Body of pancreas (tissue), 4 donors: Measurements from ENCODE around the gene PPM1N.

Experiments
- CTCF ChIP-seq, 7 experiments: fragments of 450-650 bp in 4 of 7; fragments of 200-600 bp in 3 of 7; sonication (generic) in 3 of 7; IDR thresholded peaks; one replicate each; pipeline ENCODE4 v1.5.1; 2016 to 2019; ENCODE audit warnings: antibody characterized with exemption in 7 of 7
- POLR2A ChIP-seq, 3 donors: fragments of 450-650 bp; IDR thresholded peaks; one replicate each; pipeline ENCODE4 v1.6.1; 2016; ENCODE audit warnings: antibody characterized with exemption in 3 of 3, mild to moderate bottlenecking in 2 of 3

- TF ChIP-seq CTCF (IDR thresholded peaks at IDR 0.05): no peak
- TF ChIP-seq POLR2A (IDR thresholded peaks at IDR 0.05): no peak
These were observed 20.4 kb upstream of the PPM1N start for GRCh38 chr19:45477713-45478453.
